Measurements from ENCODE around the gene SCMH1.

Gene SCMH1

DNA sequence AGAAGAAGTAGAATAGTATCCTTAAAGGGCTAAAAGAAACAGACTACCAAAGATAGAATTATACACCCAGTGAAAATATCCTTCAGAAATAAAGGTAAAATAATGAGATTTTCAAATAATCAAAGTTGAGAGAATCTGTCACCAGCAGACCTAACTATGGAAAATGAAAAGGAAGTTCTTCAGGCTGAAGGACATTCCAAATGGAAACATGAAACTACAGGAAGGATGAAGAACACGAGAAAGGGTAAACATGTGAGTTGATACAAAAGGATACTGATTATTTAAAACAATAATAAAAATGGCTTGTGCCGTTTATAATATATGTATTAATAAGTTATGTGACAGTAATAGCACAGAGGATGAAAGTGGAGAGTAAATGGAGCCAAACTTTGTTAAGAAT, 163.5 kb downstream of the SCMH1 start:
- H3K9me3 ChIP-seq (ENCODE audit: control insufficient read depth, low read length), result no peaks in the 10 kb centered on the region
- H3K27me3 ChIP-seq (ENCODE audit: control insufficient read depth, insufficient read depth, low read length), result no peaks in the 10 kb centered on the region
- no peaks in the 10 kb centered on the region for H3K36me3 ChIP-seq (ENCODE audit: control insufficient read depth, insufficient read depth, low read length)
- no peak overlapping the region for H3K27ac ChIP-seq
- H3K4me3 ChIP-seq (ENCODE audit: low read depth, low read length), result no peak overlapping the region
- no peaks in the 10 kb centered on the region for H3K4me1 ChIP-seq
- no peak overlapping the region for H2AFZ ChIP-seq
- H3K4me2 ChIP-seq (ENCODE audit: low read length), result no peak overlapping the region
- no peaks in the 10 kb centered on the region for H3K79me2 ChIP-seq
- no peak overlapping the region for H3K9ac ChIP-seq
- TF ChIP-seq, protein P1, sequence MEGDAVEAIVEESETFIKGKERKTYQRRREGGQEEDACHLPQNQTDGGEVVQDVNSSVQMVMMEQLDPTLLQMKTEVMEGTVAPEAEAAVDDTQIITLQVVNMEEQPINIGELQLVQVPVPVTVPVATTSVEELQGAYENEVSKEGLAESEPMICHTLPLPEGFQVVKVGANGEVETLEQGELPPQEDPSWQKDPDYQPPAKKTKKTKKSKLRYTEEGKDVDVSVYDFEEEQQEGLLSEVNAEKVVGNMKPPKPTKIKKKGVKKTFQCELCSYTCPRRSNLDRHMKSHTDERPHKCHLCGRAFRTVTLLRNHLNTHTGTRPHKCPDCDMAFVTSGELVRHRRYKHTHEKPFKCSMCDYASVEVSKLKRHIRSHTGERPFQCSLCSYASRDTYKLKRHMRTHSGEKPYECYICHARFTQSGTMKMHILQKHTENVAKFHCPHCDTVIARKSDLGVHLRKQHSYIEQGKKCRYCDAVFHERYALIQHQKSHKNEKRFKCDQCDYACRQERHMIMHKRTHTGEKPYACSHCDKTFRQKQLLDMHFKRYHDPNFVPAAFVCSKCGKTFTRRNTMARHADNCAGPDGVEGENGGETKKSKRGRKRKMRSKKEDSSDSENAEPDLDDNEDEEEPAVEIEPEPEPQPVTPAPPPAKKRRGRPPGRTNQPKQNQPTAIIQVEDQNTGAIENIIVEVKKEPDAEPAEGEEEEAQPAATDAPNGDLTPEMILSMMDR (IDR thresholded peaks at IDR 0.05), result no peak

DNA sequence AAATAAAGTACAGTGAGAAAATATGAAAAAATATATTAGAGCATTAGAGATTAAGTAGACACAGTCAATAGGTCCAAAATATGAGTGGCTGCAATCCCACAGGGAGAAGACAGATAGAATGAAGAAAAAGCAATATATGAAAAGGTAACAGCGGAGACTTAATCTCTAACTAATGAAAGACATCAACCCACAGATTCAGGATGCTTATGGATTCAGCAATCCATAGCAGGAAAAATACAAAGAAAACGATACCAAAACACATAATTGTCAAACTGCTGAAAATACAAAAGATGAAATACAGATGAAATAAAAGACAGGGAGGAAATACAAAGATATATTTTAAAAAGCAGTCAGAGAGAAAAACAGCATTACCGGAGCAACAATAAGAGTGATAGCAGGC, 163.9 kb downstream of the SCMH1 start:
- H3K79me2 ChIP-seq, result no peaks in the 10 kb centered on the region
- no peak overlapping the region for H3K4me3 ChIP-seq (ENCODE audit: low read depth, low read length)
- no peak overlapping the region for H3K27ac ChIP-seq
- H3K9ac ChIP-seq, result no peak overlapping the region
- TF ChIP-seq, protein P1 (IDR thresholded peaks at IDR 0.05), result no peak
- no peak overlapping the region for H3K4me2 ChIP-seq (ENCODE audit: low read length)
- no peaks in the 10 kb centered on the region for H3K36me3 ChIP-seq (ENCODE audit: control insufficient read depth, insufficient read depth, low read length)
- H3K9me3 ChIP-seq (ENCODE audit: control insufficient read depth, low read length), result no peaks in the 10 kb centered on the region
- H3K4me1 ChIP-seq, result no peaks in the 10 kb centered on the region
- H3K27me3 ChIP-seq (ENCODE audit: control insufficient read depth, insufficient read depth, low read length), result no peaks in the 10 kb centered on the region
- no peak overlapping the region for H2AFZ ChIP-seq

DNA sequence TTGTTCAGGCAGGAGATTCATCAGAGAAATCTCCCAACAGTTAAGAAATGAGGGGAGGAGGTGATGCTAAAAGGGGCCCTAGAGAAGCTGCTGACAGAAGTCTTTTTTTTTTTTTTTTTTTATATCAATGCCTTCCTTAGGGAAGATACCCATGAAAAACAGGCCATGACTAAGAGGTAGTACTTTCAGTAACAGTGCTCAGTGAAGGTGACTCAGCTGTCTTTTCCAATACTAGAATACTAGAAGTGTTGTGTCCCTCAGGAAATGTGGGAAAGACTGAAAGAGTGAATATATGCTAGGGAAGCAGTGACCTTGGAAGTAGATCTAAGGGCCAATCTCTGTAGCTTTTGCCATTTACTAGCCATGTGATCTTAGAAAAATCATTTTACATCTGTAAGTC, 168.1 kb downstream of the SCMH1 start:
- Histone ChIP-seq H3K27ac (no peak overlapping the region), H3K9ac (no peak overlapping the region), H3K27me3 (ENCODE audit: control insufficient read depth, insufficient read depth, low read length) (no peaks in the 10 kb centered on the region), H3K4me3 (ENCODE audit: low read depth, low read length) (no peak overlapping the region), H3K4me1 (no peaks in the 10 kb centered on the region), H3K4me2 (ENCODE audit: low read length) (no peak overlapping the region), H3K9me3 (ENCODE audit: control insufficient read depth, low read length) (no peaks in the 10 kb centered on the region), H3K36me3 (ENCODE audit: control insufficient read depth, insufficient read depth, low read length) (no peaks in the 10 kb centered on the region), H2AFZ (no peak overlapping the region), H3K79me2 (no peaks in the 10 kb centered on the region)
- TF ChIP-seq, protein P1 (IDR thresholded peaks at IDR 0.05), result no peak

DNA sequence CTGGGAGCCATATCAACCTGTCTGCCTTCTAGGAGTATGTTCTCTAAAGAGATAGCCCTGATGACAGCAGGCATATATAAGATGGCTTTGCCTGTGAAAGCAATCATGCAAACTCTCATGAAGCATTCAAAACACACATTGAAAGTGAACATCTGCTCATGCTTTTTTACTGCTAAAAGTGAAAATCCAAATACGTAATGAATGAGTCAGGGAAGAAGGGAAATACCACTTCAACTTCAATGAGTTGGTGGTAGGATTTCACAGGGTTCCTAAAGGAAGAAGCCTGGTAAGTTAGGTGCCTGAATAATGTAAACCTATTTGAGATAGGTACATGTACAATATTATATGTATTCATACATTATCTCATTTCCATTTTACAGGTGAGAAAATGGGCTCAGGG, 170.1 kb downstream of the SCMH1 start:
- no peak overlapping the region for H2AFZ ChIP-seq
- H3K4me2 ChIP-seq (ENCODE audit: low read length), result no peak overlapping the region
- H3K79me2 ChIP-seq, result no peaks in the 10 kb centered on the region
- H3K27ac ChIP-seq, result no peak overlapping the region
- no peaks in the 10 kb centered on the region for H3K36me3 ChIP-seq (ENCODE audit: control insufficient read depth, insufficient read depth, low read length)
- TF ChIP-seq, protein P1 (IDR thresholded peaks at IDR 0.05), result no peak
- no peaks in the 10 kb centered on the region for H3K4me1 ChIP-seq
- H3K4me3 ChIP-seq (ENCODE audit: low read depth, low read length), result no peak overlapping the region
- H3K9ac ChIP-seq, result no peak overlapping the region
- H3K27me3 ChIP-seq (ENCODE audit: control insufficient read depth, insufficient read depth, low read length), result no peaks in the 10 kb centered on the region
- no peaks in the 10 kb centered on the region for H3K9me3 ChIP-seq (ENCODE audit: control insufficient read depth, low read length)

DNA sequence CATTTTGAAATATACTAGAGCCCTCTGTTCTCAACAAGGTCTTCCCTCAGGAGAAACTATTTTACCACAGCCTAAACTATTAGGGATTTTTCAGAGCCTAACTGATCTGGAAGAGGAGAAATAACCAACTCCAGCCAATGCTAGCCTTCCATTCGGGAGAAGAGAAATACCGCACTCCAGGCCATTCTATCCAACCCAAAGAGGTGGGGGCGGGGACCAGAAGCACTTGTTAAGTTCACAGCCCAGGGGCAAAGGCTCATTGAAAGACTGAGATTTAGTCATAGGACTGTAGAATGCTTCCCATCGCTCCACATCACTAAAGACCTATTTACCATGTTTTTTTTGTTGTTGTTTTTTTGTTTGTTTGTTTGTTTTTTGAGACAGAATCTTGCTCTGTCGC, 185.2 kb downstream of the SCMH1 start:
- Histone ChIP-seq H3K36me3 (ENCODE audit: control insufficient read depth, insufficient read depth, low read length) (no peaks in the 10 kb centered on the region), H3K27ac (no peak overlapping the region), H3K4me3 (ENCODE audit: low read depth, low read length) (no peak overlapping the region), H3K4me1 (no peaks in the 10 kb centered on the region), H2AFZ (no peak overlapping the region), H3K4me2 (ENCODE audit: low read length) (no peak overlapping the region), H3K9ac (no peak overlapping the region), H3K9me3 (ENCODE audit: control insufficient read depth, low read length) (no peaks in the 10 kb centered on the region), H3K79me2 (no peaks in the 10 kb centered on the region), H3K27me3 (ENCODE audit: control insufficient read depth, insufficient read depth, low read length) (no peaks in the 10 kb centered on the region)
- TF ChIP-seq, protein P1 (IDR thresholded peaks at IDR 0.05), result no peak
